Erythroblast (primary cell): ENCODE data around the gene WFIKKN2.

Source experiments
- GATA1 ChIP-seq: IDR thresholded peaks from 2 replicates; pipeline ENCODE4 v1.6.1; 2011; ENCODE audit warnings: low read depth, mild to moderate bottlenecking, control low read depth, low read length, moderate library complexity
- POLR2A ChIP-seq: IDR thresholded peaks from 2 replicates; pipeline ENCODE4 v1.6.1; 2011; ENCODE audit warnings: mild to moderate bottlenecking, low read length

GRCh38 chr17:50882851-50883250 is 47.5 kb downstream of the WFIKKN2 start:
- no peak for TF ChIP-seq POLR2A
- TF ChIP-seq GATA1: no peak
